ENCODE measurements around the gene NAT10. TPM values are rescaled to one million over a fixed set of nuclear protein-coding genes. Genes with fewer than 3 reads are reported as not detected.

The NAT10 gene
- total and polyA plus RNA-seq, 7 experiments from 2014 or later, result 33.8 to 104 (median 69.3) TPM

- Mint-ChIP-seq H3K27me3 (peaks cover 0 to 6% (median 0%) of the 10 kb centered on the region in 5 donors), H3K27ac (no peak overlapping the region), H3K36me3 (no peaks in the 10 kb centered on the region), H3K4me1 (peaks cover 0 to 10% (median 0%) of the 10 kb centered on the region in 7 donors), H3K9me3 (no peaks in the 10 kb centered on the region), H3K4me3 (no peak overlapping the region)
- no peaks in the 10 kb centered on the region for H3K4me1 ChIP-seq (ENCODE audit: control insufficient read depth in 2 of 2, insufficient read depth in 2 of 2, low read length in 2 of 2)
- intact Hi-C loops (cut with micrococcal nuclease), result no loop called here
- H3K36me3 ChIP-seq (ENCODE audit: control insufficient read depth in 2 of 3, insufficient read depth in 3 of 3, low read length in 3 of 3), result no peaks in the 10 kb centered on the region
- ChIA-PET POLR2A (no interaction called here), CTCF (no interaction called here)
- DNase-seq (no peak), ATAC-seq (no peak)
- no peak overlapping the region for H3K27ac ChIP-seq (ENCODE audit: low read depth, low read length)
- no peaks in the 10 kb centered on the region for H3K9me3 ChIP-seq (ENCODE audit: control insufficient read depth in 2 of 3, low read length in 3 of 3)
- H3K27me3 ChIP-seq (ENCODE audit: control insufficient read depth in 2 of 2, insufficient read depth in 2 of 2, low read length in 2 of 2), result no peaks in the 10 kb centered on the region
- no peak overlapping the region for H3K4me3 ChIP-seq (ENCODE audit: low read length)
Measured at GRCh38 chr11:34185926-34186841, 80.8 kb downstream of the NAT10 start.

DNA sequence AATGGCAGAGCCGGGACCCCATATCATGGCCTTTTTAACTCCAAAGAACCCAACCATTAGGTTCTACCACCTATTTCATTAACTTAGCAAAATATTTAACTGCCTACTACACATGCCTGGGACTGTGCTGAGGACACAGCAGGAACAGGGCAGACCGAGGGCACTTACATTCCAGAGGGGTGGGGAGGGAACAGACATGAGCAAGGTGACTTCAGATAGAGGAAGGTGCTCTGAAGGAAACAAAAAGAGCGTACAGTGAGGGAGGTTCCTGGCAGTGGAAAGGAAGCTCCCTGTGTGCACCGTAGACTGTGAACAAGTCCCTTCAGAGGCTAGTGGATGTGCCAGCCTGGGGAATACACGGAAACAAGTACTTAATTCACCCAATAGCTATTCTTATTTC is 82.8 kb downstream of the NAT10 start:
- H3K36me3 Mint-ChIP-seq, result no peaks in the 10 kb centered on the region
- H3K4me3 Mint-ChIP-seq, result no peak overlapping the region
- ATAC-seq (no peak), DNase-seq (no peak)
- Histone ChIP-seq H3K27me3 (ENCODE audit: control insufficient read depth in 2 of 2, insufficient read depth in 2 of 2, low read length in 2 of 2) (no peaks in the 10 kb centered on the region), H3K4me3 (ENCODE audit: low read length) (no peak overlapping the region), H3K9me3 (ENCODE audit: control insufficient read depth in 2 of 3, low read length in 3 of 3) (no peaks in the 10 kb centered on the region), H3K36me3 (ENCODE audit: control insufficient read depth in 2 of 3, insufficient read depth in 3 of 3, low read length in 3 of 3) (no peaks in the 10 kb centered on the region), H3K4me1 (ENCODE audit: control insufficient read depth in 2 of 2, insufficient read depth in 2 of 2, low read length in 2 of 2) (no peaks in the 10 kb centered on the region), H3K27ac (ENCODE audit: low read depth, low read length) (no peak overlapping the region)
- intact Hi-C loops (cut with micrococcal nuclease), result no loop called here
- peaks cover 0 to 10% (median 2%) of the 10 kb centered on the region in 7 donors for H3K4me1 Mint-ChIP-seq
- ChIA-PET POLR2A (interaction anchor here (1.1 kb wide), 1 partner anchor 16 kb away, joined by 3 read pairs; no protein-coding TSS in a partner anchor), CTCF (no interaction called here)
- H3K9me3 Mint-ChIP-seq, result no peaks in the 10 kb centered on the region
- H3K27me3 Mint-ChIP-seq, result peaks cover 0 to 6% (median 0%) of the 10 kb centered on the region in 5 donors
- no peak overlapping the region for H3K27ac Mint-ChIP-seq

- Histone ChIP-seq H3K9me3 (ENCODE audit: control insufficient read depth in 2 of 3, low read length in 3 of 3) (no peaks in the 10 kb centered on the region), H3K36me3 (ENCODE audit: control insufficient read depth in 2 of 3, insufficient read depth in 3 of 3, low read length in 3 of 3) (no peaks in the 10 kb centered on the region), H3K27ac (ENCODE audit: low read depth, low read length) (no peak overlapping the region), H3K27me3 (ENCODE audit: control insufficient read depth in 2 of 2, insufficient read depth in 2 of 2, low read length in 2 of 2) (no peaks in the 10 kb centered on the region), H3K4me3 (ENCODE audit: low read length) (no peak overlapping the region), H3K4me1 (ENCODE audit: control insufficient read depth in 2 of 2, insufficient read depth in 2 of 2, low read length in 2 of 2) (no peaks in the 10 kb centered on the region)
- H3K9me3 Mint-ChIP-seq, result no peaks in the 10 kb centered on the region
- H3K36me3 Mint-ChIP-seq, result no peaks in the 10 kb centered on the region
- CTCF ChIA-PET, result no interaction called here
- peaks cover 0 to 6% (median 0%) of the 10 kb centered on the region in 5 donors for H3K27me3 Mint-ChIP-seq
- POLR2A ChIA-PET, result no interaction called here
- intact Hi-C loops (cut with micrococcal nuclease), result no loop called here
- no peak for DNase-seq
- ATAC-seq, result no peak
- H3K27ac Mint-ChIP-seq, result no peak overlapping the region
- no peak overlapping the region for H3K4me3 Mint-ChIP-seq
- peaks cover 0 to 14% (median 2%) of the 10 kb centered on the region in 7 donors for H3K4me1 Mint-ChIP-seq
Measured at GRCh38 chr11:34189191-34189590, 83.8 kb downstream of the NAT10 start.

DNA sequence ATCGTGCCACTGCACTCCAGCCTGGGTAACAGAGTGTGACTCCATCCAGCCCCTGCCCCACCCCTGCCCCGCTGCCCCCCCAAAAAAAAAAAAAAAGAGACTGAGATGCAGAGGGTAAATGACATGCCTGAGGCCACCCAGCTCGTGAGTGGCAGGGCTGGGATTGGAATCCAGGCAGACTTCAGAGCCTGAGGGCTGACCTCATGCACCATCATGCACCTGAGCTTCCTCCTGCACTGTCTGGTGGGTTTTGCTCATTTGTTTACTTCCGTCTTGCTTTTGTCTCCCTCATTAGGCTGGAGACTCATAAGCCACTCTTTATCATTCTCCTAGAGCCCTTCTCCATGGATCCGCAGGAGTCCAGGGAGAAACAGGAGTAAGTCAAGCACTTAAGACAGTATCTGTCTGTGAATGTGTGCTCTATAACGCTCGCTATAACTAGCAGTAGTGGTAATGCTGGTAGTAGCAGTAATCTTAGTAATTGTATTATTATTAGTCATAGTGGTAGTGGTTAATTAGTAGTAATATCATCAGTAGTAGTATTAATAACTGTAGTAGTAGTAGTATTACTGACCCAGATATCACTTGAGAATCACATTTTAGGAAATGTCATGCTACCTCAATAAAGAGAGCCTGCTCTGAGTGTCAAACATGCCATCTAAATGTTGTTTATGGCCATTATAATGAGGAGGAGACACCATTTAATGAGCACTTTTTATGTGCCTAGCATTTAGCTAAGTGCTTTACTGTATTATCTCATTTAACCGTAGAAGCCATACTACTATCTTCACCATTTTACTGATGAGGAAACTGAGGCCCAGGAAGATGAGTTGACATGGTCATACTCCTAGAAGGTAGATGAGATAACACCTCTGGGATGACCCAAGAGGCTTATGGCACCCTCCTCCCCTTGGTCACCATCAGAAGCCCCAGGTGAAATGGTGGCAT is 85.0 kb downstream of the NAT10 start:
- Histone ChIP-seq H3K27me3 (ENCODE audit: control insufficient read depth in 2 of 2, insufficient read depth in 2 of 2, low read length in 2 of 2) (no peaks in the 10 kb centered on the region), H3K4me3 (ENCODE audit: low read length) (no peak overlapping the region), H3K4me1 (ENCODE audit: control insufficient read depth in 2 of 2, insufficient read depth in 2 of 2, low read length in 2 of 2) (no peaks in the 10 kb centered on the region), H3K36me3 (ENCODE audit: control insufficient read depth in 2 of 3, insufficient read depth in 3 of 3, low read length in 3 of 3) (no peaks in the 10 kb centered on the region), H3K27ac (ENCODE audit: low read depth, low read length) (no peak overlapping the region), H3K9me3 (ENCODE audit: control insufficient read depth in 2 of 3, low read length in 3 of 3) (no peaks in the 10 kb centered on the region)
- intact Hi-C loops (cut with micrococcal nuclease), result no loop called here
- Mint-ChIP-seq H3K27ac (no peak overlapping the region), H3K27me3 (peaks cover 0 to 6% (median 0%) of the 10 kb centered on the region in 5 donors), H3K36me3 (no peaks in the 10 kb centered on the region), H3K9me3 (no peaks in the 10 kb centered on the region), H3K4me3 (no peak overlapping the region), H3K4me1 (peaks cover 0 to 14% (median 2%) of the 10 kb centered on the region in 7 donors)
- DNase-seq, result no peak
- CTCF ChIA-PET, result no interaction called here
- ATAC-seq, result no peak
- POLR2A ChIA-PET, result no interaction called here

DNA sequence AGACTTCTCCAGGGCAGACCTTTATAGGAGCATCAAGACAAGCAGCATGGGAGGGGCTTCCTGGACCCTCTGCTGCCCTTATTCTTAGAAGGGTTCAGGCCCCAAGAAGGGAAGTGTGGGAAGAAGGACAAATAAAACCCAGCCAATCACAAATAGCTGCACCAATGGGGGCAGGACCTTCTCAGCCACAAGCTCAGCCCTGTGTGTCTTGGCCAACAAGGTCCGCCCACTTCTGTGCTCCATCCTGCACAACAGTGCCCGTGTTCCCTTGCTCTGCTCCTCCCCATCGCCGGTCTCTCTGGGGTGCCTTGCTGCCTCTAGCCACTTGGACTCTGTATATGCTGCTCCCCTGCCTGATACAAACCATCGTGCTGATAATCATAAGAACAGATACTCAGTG is 86.1 kb downstream of the NAT10 start:
- H3K4me3 Mint-ChIP-seq, result no peak overlapping the region
- H3K27ac ChIP-seq (ENCODE audit: low read depth, low read length), result no peak overlapping the region
- no peaks in the 10 kb centered on the region for H3K36me3 ChIP-seq (ENCODE audit: control insufficient read depth in 2 of 3, insufficient read depth in 3 of 3, low read length in 3 of 3)
- CTCF ChIA-PET, result no interaction called here
- H3K27me3 ChIP-seq (ENCODE audit: control insufficient read depth in 2 of 2, insufficient read depth in 2 of 2, low read length in 2 of 2), result no peaks in the 10 kb centered on the region
- no peak overlapping the region for H3K4me3 ChIP-seq (ENCODE audit: low read length)
- no peaks in the 10 kb centered on the region for H3K9me3 Mint-ChIP-seq
- no peaks in the 10 kb centered on the region for H3K4me1 ChIP-seq (ENCODE audit: control insufficient read depth in 2 of 2, insufficient read depth in 2 of 2, low read length in 2 of 2)
- H3K9me3 ChIP-seq (ENCODE audit: control insufficient read depth in 2 of 3, low read length in 3 of 3), result no peaks in the 10 kb centered on the region
- no peak for ATAC-seq
- POLR2A ChIA-PET, result no interaction called here
- H3K4me1 Mint-ChIP-seq, result peaks cover 0 to 14% (median 2%) of the 10 kb centered on the region in 7 donors
- intact Hi-C loops (cut with micrococcal nuclease), result no loop called here
- H3K27ac Mint-ChIP-seq, result no peak overlapping the region
- H3K27me3 Mint-ChIP-seq, result peaks cover 0 to 6% (median 0%) of the 10 kb centered on the region in 5 donors
- no peak for DNase-seq
- H3K36me3 Mint-ChIP-seq, result no peaks in the 10 kb centered on the region

DNA sequence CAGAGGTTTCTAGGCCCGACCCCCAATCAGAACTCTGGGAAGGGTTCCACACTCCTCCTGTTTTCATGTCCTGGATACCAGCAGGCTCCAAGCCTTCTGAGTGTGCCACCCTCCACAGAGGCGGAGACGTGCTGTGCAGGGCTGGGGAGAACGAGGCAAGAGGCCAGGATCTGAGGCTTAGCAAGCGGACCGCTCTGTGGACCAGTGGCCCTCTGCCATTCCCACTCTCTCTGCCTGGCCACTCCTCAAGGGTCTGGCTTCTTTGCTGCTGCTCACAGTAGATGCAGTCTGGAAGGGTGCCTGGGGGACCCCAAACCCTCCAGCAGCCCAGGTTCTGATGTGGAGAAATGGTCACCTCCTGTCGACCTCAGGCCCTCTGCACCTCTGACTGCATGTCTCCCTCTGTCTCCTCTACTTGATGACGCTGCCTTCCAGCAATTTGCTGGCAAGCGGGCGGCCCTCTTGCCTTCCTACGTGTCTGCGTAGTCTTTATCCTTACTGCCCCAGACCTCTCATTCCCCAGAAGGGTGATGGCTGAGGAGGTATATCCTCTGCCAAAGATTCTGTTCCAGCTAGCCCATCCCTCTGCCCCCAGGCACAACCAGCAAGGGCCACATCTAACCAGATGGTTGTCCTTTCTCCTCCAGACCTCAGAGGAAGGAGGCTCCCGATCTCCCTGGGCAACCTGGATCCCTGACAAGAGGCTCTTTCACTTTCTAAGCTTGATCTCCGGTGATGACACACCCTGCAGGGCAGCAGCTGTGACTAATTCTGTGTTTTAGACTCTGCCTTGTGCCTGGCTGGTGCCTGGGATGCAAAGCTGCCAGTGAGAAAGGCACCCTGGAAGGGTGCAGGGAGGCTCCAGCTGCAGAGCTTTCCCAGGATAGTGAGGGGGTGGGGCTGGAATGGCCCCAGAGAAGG is 87.3 kb downstream of the NAT10 start:
- Histone ChIP-seq H3K27ac (ENCODE audit: low read depth, low read length) (no peak overlapping the region), H3K27me3 (ENCODE audit: control insufficient read depth in 2 of 2, insufficient read depth in 2 of 2, low read length in 2 of 2) (no peaks in the 10 kb centered on the region), H3K4me3 (ENCODE audit: low read length) (no peak overlapping the region), H3K36me3 (ENCODE audit: control insufficient read depth in 2 of 3, insufficient read depth in 3 of 3, low read length in 3 of 3) (no peaks in the 10 kb centered on the region), H3K9me3 (ENCODE audit: control insufficient read depth in 2 of 3, low read length in 3 of 3) (no peaks in the 10 kb centered on the region), H3K4me1 (ENCODE audit: control insufficient read depth in 2 of 2, insufficient read depth in 2 of 2, low read length in 2 of 2) (no peaks in the 10 kb centered on the region)
- peaks cover 0 to 6% (median 0%) of the 10 kb centered on the region in 5 donors for H3K27me3 Mint-ChIP-seq
- intact Hi-C loops (cut with micrococcal nuclease), result no loop called here
- DNase-seq, result no peak
- no peak for ATAC-seq
- H3K4me3 Mint-ChIP-seq, result no peak overlapping the region
- POLR2A ChIA-PET, result no interaction called here
- peaks cover 0 to 22% (median 3%) of the 10 kb centered on the region in 7 donors for H3K4me1 Mint-ChIP-seq
- CTCF ChIA-PET, result no interaction called here
- H3K36me3 Mint-ChIP-seq, result no peaks in the 10 kb centered on the region
- H3K9me3 Mint-ChIP-seq, result no peaks in the 10 kb centered on the region
- H3K27ac Mint-ChIP-seq, result peak overlapping the region in 1 of 9 donors; percentile 35
